ENCODE data around the gene TTI1.
A peak's percentile ranks its signal among the peaks of the same experiment; 100 is the strongest.

TTI1 gene

GRCh38 chr20:38054647-38055046 lies 21.4 kb upstream of the TTI1 start:
- peak overlapping the region; percentile 30 for H3K27ac ChIP-seq

GRCh38 chr20:38052870-38053269 lies 19.6 kb upstream of the TTI1 start:
- TF ChIP-seq CTCF (conservative IDR thresholded peaks at IDR 0.05): no peak
- peak overlapping the region; percentile 25 for H3K27ac ChIP-seq

More at GRCh38 chr20:38054647-38055046, 21.4 kb upstream of the TTI1 start:
- no peak for TF ChIP-seq CTCF (conservative IDR thresholded peaks at IDR 0.05)

- peak overlapping the region; percentile 37 for H3K27ac ChIP-seq
These were observed 17.4 kb upstream of the TTI1 start for GRCh38 chr20:38050686-38051085.

GRCh38 chr20:38049800-38050199 lies 16.5 kb upstream of the TTI1 start:
- peak overlapping the region; percentile 37 for H3K27ac ChIP-seq
- no peak for TF ChIP-seq CTCF (conservative IDR thresholded peaks at IDR 0.05)

More at GRCh38 chr20:38050686-38051085, 17.4 kb upstream of the TTI1 start:
- no peak for TF ChIP-seq CTCF (conservative IDR thresholded peaks at IDR 0.05)

- TF ChIP-seq CTCF (conservative IDR thresholded peaks at IDR 0.05): no peak
- H3K27ac ChIP-seq: no peak overlapping the region
These were observed 13.3 kb upstream of the TTI1 start for GRCh38 chr20:38046572-38046971.

GRCh38 chr20:38044685-38045084 lies 11.4 kb upstream of the TTI1 start:
- no peak overlapping the region for H3K27ac ChIP-seq
- no peak for TF ChIP-seq CTCF (conservative IDR thresholded peaks at IDR 0.05)

GRCh38 chr20:38043512-38044300 lies 10.4 kb upstream of the TTI1 start:
- H3K27ac ChIP-seq: no peak overlapping the region
- no peak for TF ChIP-seq CTCF (conservative IDR thresholded peaks at IDR 0.05)
